OCI-LY1 (cell line): ENCODE data around the gene GPD2.

Source experiments
- CTCF ChIP-seq: fragments of 200-600 bp; sonication (generic), shearing (Covaris generic); IDR thresholded peaks from 2 replicates; pipeline ENCODE4 v1.5.1; 2017; ENCODE audit warnings: mild to moderate bottlenecking, antibody characterized with exemption, low read length, moderate library complexity, mixed read lengths
- EZH2 ChIP-seq: fragments of 200-600 bp; sonication (generic), shearing (Covaris generic); IDR thresholded peaks from 2 replicates; pipeline ENCODE4 v1.8.0; 2017; ENCODE audit warnings: borderline replicate concordance, mixed run types, mild to moderate bottlenecking, antibody characterized with exemption, low read length, moderate library complexity, mixed read lengths

GRCh38 chr2:156397229-156397628 lies 39.0 kb upstream of the GPD2 start:
- no peak for TF ChIP-seq CTCF
- no peak for TF ChIP-seq EZH2
